ENCODE measurements around the gene SLC38A1.

The SLC38A1 gene

GRCh38 chr12:46134852-46135251, 134.0 kb downstream of the SLC38A1 start:
- no peak overlapping the region for H3K4me3 ChIP-seq (ENCODE audit: low read depth, low read length)
- TF ChIP-seq CTCF (IDR thresholded peaks at IDR 0.05; ENCODE audit: control insufficient read depth, extremely low read depth, insufficient read depth) = no peak
- no peak for DNase-seq (ENCODE audit: low read depth)

- no peak for DNase-seq (ENCODE audit: low read depth)
- H3K4me3 ChIP-seq (ENCODE audit: low read depth, low read length) = no peak overlapping the region
- no peak for TF ChIP-seq CTCF (IDR thresholded peaks at IDR 0.05; ENCODE audit: control insufficient read depth, extremely low read depth, insufficient read depth)
These were observed 134.5 kb downstream of the SLC38A1 start for GRCh38 chr12:46134205-46134811.

GRCh38 chr12:46133751-46134150, 135.1 kb downstream of the SLC38A1 start:
- no peak for TF ChIP-seq CTCF (IDR thresholded peaks at IDR 0.05; ENCODE audit: control insufficient read depth, extremely low read depth, insufficient read depth)
- H3K4me3 ChIP-seq (ENCODE audit: low read depth, low read length) = no peak overlapping the region
- no peak for DNase-seq (ENCODE audit: low read depth)

Data from LNCaP clone FGC (cell line).